LNCAP (cell line): ENCODE results near the gene GPR143.

ENCODE experiments used
- TF ChIP-seq, protein P1 (sequence below): fragments of 450-650 bp; IDR thresholded peaks from 2 replicates; pipeline ENCODE4 v1.5.1; 2017; ENCODE audit warnings: mild to moderate bottlenecking

GPR143 gene

DNA sequence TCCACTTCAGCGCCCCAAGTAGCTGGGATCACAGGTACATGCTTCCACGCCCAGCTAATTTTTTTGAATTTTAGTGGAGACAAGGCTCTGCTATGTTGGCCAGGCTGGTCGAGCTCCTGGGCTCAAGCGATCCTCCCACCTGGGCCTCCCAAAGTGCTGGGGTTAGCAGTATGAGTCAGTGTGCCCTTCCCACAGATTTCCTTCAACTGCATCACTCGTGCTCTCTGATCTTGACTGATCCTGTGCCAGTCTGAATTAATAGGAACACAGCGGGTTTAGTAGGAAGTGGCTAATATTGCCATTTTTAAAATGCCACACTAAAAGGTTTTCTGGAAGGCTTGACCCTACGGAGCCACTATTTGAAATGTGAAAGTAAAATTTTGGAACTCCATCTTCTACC, 16.3 kb upstream of the GPR143 start:
- TF ChIP-seq, protein P1, sequence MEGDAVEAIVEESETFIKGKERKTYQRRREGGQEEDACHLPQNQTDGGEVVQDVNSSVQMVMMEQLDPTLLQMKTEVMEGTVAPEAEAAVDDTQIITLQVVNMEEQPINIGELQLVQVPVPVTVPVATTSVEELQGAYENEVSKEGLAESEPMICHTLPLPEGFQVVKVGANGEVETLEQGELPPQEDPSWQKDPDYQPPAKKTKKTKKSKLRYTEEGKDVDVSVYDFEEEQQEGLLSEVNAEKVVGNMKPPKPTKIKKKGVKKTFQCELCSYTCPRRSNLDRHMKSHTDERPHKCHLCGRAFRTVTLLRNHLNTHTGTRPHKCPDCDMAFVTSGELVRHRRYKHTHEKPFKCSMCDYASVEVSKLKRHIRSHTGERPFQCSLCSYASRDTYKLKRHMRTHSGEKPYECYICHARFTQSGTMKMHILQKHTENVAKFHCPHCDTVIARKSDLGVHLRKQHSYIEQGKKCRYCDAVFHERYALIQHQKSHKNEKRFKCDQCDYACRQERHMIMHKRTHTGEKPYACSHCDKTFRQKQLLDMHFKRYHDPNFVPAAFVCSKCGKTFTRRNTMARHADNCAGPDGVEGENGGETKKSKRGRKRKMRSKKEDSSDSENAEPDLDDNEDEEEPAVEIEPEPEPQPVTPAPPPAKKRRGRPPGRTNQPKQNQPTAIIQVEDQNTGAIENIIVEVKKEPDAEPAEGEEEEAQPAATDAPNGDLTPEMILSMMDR, result no peak

DNA sequence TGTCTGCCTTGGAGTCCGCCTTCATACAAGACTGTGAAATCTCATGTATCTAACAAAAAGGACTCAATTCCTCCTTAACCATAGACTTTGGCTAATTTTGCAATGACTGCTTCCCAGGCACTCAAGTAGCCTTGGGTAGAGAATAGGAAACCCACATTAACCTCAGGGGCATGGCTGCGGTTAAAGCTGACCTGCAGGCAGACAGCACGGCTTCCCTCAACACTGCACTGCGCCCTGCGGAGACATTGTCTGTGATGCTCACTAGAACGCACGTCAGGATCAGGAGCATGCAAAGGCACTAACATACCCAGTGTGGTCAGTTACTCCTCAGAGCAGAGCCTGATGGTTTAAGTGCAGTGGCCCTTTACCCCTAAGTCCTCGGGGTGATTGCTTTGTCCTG, 10.3 kb upstream of the GPR143 start:
- TF ChIP-seq, protein P1, result no peak

DNA sequence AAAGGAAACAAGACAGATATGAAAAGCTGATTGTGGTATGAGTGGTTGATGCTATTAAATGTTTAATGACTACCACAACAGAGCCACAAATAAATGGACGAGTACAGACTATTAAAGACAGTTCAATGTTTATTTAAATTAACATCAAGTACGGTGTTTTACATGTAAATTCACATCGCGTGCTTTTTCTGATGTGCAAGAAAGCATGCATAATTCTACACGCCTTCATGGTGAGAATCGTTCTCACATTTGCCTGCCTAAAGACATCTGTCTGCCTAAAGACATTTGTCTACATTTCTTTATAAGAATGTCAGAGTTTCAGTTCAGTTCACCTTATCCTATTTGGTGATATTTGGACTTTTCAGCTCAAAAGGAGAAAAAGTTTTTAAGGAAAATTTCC, 7.3 kb upstream of the GPR143 start:
- TF ChIP-seq, protein P1, result no peak

DNA sequence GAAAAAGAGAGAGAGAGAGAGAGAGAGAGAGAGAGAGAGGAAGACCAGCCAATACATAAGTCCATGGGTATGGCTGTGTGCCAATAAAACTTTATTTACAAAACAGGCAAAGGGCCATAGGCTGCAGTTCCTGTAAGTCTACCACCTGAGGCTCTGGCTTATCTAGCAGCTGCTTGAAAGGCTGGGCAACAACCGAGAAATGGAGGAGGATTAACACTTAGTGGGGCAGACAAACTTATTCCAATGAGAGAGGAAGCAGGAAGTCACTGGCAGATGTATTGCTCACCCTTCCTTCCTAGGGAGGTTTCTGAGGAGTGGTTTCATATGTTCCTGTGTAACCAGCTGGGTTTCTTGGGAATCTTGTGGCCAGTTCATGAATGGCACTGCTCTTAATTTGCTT, 4.7 kb upstream of the GPR143 start:
- TF ChIP-seq, protein P1, result no peak

DNA sequence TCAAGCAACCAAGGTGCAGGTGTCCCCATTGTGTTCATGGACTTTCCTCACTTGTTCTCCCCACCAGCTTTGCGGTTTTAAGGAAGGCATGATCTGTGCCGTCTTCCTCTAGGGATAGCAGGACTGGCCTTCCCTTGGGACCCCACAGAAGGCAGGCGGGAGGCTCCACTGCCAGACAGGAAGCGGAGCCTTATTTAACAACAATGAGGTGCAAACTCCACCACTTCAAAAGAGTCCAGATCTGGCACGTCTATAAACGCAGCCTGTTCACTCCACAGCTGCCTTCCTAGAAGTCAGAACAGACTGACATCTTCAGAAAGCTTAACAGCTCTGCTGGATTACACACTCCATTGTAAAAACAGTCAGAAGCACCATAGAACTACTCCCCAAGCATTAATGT, 1.7 kb upstream of the GPR143 start:
- TF ChIP-seq, protein P1, result no peak

DNA sequence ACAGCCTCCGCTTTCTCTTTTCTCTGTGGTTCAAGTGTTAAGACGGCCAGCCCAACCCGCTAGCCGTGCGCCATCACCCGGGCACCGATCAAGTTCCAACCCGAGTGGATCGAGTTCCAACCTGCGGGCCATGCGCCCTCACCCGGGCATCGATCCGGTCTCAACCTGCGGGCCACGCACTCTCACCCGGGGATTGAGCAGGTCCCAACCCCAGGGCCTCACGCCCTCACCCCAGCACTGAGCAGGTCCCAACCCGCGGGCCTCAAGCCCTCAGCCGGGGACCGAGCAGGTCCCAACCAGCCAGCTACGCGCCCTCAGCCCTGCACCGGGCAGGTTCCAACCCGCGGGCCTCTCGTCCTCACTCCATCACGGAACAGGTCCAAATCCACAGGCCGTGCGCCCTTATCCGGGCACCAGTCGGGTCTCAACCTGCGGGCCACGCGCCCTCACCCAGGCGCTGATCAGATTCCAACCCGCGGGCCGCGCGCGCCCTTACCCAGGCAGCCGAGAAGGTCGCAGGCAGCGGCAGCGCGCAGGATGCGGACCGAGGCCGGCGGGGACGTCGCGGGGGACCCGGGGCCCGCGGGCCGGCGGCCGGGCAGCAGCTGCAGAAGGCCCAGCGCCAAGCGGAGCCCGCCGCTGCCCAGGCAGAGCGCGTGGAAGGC, 443 bp downstream of the GPR143 start:
- TF ChIP-seq, protein P1, result no peak

DNA sequence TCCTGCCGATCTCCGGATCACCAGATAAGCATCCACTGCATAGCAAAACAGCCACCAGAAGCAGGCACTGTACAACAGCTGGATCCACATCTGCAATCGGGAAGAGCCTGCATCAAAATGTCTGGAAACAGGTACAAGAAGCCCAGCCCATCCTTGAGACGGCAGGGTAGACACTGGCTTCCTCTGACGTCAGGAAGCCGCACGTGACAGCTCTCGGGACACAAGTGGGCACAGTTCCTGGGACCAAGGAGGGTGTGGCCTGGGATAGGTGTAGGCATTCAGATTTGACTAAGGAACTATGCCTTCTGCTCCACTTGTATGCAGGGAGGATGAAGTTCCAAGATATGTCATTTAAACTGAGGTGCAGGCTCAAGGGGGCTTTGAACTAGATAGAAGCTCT, 6.3 kb downstream of the GPR143 start:
- TF ChIP-seq, protein P1, result no peak
